CD8-positive, alpha-beta memory T cell (primary cell): ENCODE results near the gene DPYD. TPM values are rescaled to one million over a fixed set of nuclear protein-coding genes. Genes with fewer than 3 reads are reported as not detected.

Source experiments
- CTCF ChIA-PET: fragments of 350-600 bp; sonication (Branson Sonifier 250); formaldehyde crosslinking; loops from one replicate; lab custom pipeline; 2021; ENCODE audit warnings: antibody characterized with exemption; lab: Charles Lee
- POLR2A ChIA-PET: fragments of 350-600 bp; sonication (Branson Sonifier 250); formaldehyde crosslinking; loops from one replicate; lab custom pipeline; 2021; ENCODE audit warnings: antibody characterized with exemption; lab: Charles Lee
- DNase-seq, 5 donors: peaks; one replicate each; pipeline versions ENCODE4 v3.0.0 to v3.0.0-alpha.2; 2020 to 2022; ENCODE audit warnings: mixed read lengths in 1 of 5
- H3K27ac ChIP-seq: one replicate; pipeline ENCODE4 v1.7.0; 2013; ENCODE audit warnings: low read depth, mild to moderate bottlenecking, low read length, moderate library complexity
- H3K27me3 ChIP-seq: 2 replicates; pipeline ENCODE4 v1.7.0; 2013; ENCODE audit warnings: low read length, mild to moderate bottlenecking; ENCODE audit not compliant: insufficient read depth, poor library complexity, severe bottlenecking
- H3K36me3 ChIP-seq: 2 replicates; pipeline ENCODE4 v1.7.0; 2013; ENCODE audit warnings: mild to moderate bottlenecking, low read length, moderate library complexity; ENCODE audit not compliant: insufficient read depth
- H3K4me1 ChIP-seq: 2 replicates; pipeline ENCODE4 v1.7.0; 2013; ENCODE audit warnings: mild to moderate bottlenecking, low read length, moderate library complexity; ENCODE audit not compliant: insufficient read depth
- H3K4me3 ChIP-seq: 2 replicates; pipeline ENCODE4 v1.7.0; 2013; ENCODE audit warnings: mild to moderate bottlenecking, low read length
- H3K9me3 ChIP-seq: 2 replicates; pipeline ENCODE4 v1.7.0; 2013; ENCODE audit warnings: mild to moderate bottlenecking, low read length
- H3K27ac Mint-ChIP-seq, 8 donors: one replicate each; pipeline ENCODE4 v1.8.0; 2020 to 2021; ENCODE audit warnings: mixed read lengths in 8 of 8, mild to moderate bottlenecking in 6 of 8, inconsistent platforms in 3 of 8, moderate library complexity in 3 of 8
- H3K27me3 Mint-ChIP-seq, 2 donors: one replicate each; pipeline ENCODE4 v1.8.0; 2020 to 2021; ENCODE audit warnings: mixed read lengths in 2 of 2, mild to moderate bottlenecking in 1 of 2, moderate library complexity in 1 of 2
- H3K36me3 Mint-ChIP-seq, 3 donors: one replicate each; pipeline ENCODE4 v1.8.0; 2020 to 2021; ENCODE audit warnings: mixed read lengths in 3 of 3, inconsistent platforms in 1 of 3, mild to moderate bottlenecking in 1 of 3
- H3K4me1 Mint-ChIP-seq, 3 donors: one replicate each; pipeline ENCODE4 v1.8.0; 2020 to 2021; ENCODE audit warnings: mixed read lengths in 3 of 3, inconsistent platforms in 1 of 3, mild to moderate bottlenecking in 1 of 3
- H3K4me3 Mint-ChIP-seq, 7 donors: one replicate each; pipeline ENCODE4 v1.8.0; 2020 to 2021; ENCODE audit warnings: mixed read lengths in 7 of 7, mild to moderate bottlenecking in 6 of 7, moderate library complexity in 4 of 7, inconsistent platforms in 2 of 7
- H3K9me3 Mint-ChIP-seq, 5 donors: one replicate each; pipeline ENCODE4 v1.8.0; 2020 to 2022; ENCODE audit warnings: mixed read lengths in 5 of 5, mild to moderate bottlenecking in 3 of 5, moderate library complexity in 2 of 5, inconsistent platforms in 1 of 5
- polyA plus RNA-seq: library from polyadenylated mRNA; unstranded; fragments of 300-500 nt; fragmentation: Illumina TruSeq; gene quantifications from one replicate; pipeline ENCODE4 v1.2.3, GENCODE V29; 2021
- total RNA-seq, 2 experiments: library from RNA; stranded (reverse); gene quantifications; one replicate each; pipeline ENCODE4 v1.2.3, GENCODE V29; 2021

DPYD gene
- total and polyA plus RNA-seq, 3 experiments from 2014 or later = 9.6 to 43.9 (median 10.3) TPM

DNA sequence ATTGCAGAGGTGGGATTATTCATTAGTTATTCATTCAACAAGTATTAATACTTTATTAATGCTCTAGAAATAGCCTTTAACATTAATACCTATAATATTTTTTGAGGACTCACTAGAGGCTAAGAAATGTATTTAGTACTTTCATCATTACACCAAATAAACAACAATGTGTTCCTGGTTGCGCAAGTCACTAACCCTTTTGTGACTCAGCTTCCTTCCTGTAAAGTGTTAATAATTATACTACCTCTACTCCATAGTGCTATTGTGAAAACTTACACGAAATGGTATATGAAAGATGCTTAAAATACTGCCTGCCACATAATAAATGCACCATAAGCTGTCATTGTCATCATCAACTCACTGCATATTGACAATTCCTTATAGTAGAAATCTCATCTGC lies 431.0 kb downstream of the DPYD start:
- no peaks in the 10 kb centered on the region for H3K36me3 ChIP-seq
- peaks cover 0 to 11% (median 0%) of the 10 kb centered on the region in 3 donors for H3K4me1 Mint-ChIP-seq
- H3K27me3 ChIP-seq = no peaks in the 10 kb centered on the region
- no peaks in the 10 kb centered on the region for H3K9me3 ChIP-seq
- no peak for DNase-seq
- H3K4me3 ChIP-seq = no peak overlapping the region
- H3K9me3 Mint-ChIP-seq = no peaks in the 10 kb centered on the region
- no peaks in the 10 kb centered on the region for H3K27me3 Mint-ChIP-seq
- no peak overlapping the region for H3K4me3 Mint-ChIP-seq
- no peaks in the 10 kb centered on the region for H3K4me1 ChIP-seq
- H3K27ac Mint-ChIP-seq = no peak overlapping the region
- CTCF ChIA-PET = no interaction called here
- POLR2A ChIA-PET = no interaction called here
- no peak overlapping the region for H3K27ac ChIP-seq
- peaks cover 4 to 7% (median 7%) of the 10 kb centered on the region in 3 donors for H3K36me3 Mint-ChIP-seq

DNA sequence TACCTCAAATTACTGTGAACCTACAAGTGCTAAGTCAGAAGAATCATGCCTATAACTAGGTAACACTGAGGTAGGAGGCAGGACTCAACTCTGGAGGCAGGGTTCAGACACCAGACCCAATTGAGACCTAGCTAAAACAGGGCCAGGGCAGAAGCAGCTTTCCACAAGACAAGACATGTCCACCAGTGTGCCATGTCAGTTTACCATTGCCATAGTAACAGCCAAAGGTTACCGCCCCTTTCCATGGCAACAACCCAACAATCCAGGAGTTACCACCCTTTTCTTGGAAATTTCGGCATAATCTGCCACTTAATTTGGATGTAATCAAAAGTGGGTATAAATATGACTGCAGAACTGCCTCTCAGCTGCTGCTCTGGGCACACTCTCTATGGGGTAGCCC lies 432.3 kb downstream of the DPYD start:
- ChIA-PET POLR2A (no interaction called here), CTCF (no interaction called here)
- no peak overlapping the region for H3K4me3 ChIP-seq
- no peaks in the 10 kb centered on the region for H3K27me3 Mint-ChIP-seq
- no peaks in the 10 kb centered on the region for H3K9me3 Mint-ChIP-seq
- H3K27me3 ChIP-seq = no peaks in the 10 kb centered on the region
- H3K36me3 Mint-ChIP-seq = peaks cover 4 to 13% (median 11%) of the 10 kb centered on the region in 3 donors
- peaks cover 0 to 7% (median 0%) of the 10 kb centered on the region in 3 donors for H3K4me1 Mint-ChIP-seq
- no peaks in the 10 kb centered on the region for H3K36me3 ChIP-seq
- H3K4me3 Mint-ChIP-seq = no peak overlapping the region
- H3K9me3 ChIP-seq = no peaks in the 10 kb centered on the region
- H3K4me1 ChIP-seq = no peaks in the 10 kb centered on the region
- no peak overlapping the region for H3K27ac ChIP-seq
- no peak for DNase-seq
- no peak overlapping the region for H3K27ac Mint-ChIP-seq

- Mint-ChIP-seq H3K4me3 (no peak overlapping the region), H3K36me3 (peaks cover 23 to 38% (median 29%) of the 10 kb centered on the region in 3 donors), H3K4me1 (peaks cover 0 to 2% (median 0%) of the 10 kb centered on the region in 3 donors), H3K27ac (no peak overlapping the region), H3K9me3 (no peaks in the 10 kb centered on the region), H3K27me3 (no peaks in the 10 kb centered on the region)
- no peak for DNase-seq
- H3K9me3 ChIP-seq = no peaks in the 10 kb centered on the region
- no peaks in the 10 kb centered on the region for H3K36me3 ChIP-seq
- H3K27ac ChIP-seq = no peak overlapping the region
- no peaks in the 10 kb centered on the region for H3K27me3 ChIP-seq
- CTCF ChIA-PET = no interaction called here
- no peak overlapping the region for H3K4me3 ChIP-seq
- H3K4me1 ChIP-seq = no peaks in the 10 kb centered on the region
- POLR2A ChIA-PET = no interaction called here
Measured at GRCh38 chr1:97482022-97482421, 438.8 kb downstream of the DPYD start.

DNA sequence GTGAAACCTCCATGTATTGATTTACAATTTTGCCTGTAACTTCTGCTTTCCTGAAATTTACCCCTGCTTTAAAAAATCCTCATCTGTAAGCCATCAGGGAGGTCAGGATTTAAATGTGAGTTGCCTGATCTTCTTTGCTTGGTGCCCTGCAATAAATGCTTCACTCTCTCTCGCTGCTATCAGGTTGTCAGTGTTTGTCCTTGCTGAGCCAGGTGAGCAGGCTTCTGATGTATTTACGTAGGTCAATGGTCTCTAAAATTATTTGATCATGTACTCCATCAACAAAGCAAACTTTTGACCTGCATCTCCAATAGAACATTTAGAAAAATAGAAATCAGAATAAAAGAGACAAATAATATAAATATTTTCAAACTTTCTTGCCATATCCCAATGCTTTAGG lies 453.4 kb downstream of the DPYD start:
- H3K27me3 ChIP-seq = no peaks in the 10 kb centered on the region
- peaks cover 0 to 11% (median 4%) of the 10 kb centered on the region in 5 donors for H3K9me3 Mint-ChIP-seq
- H3K4me1 Mint-ChIP-seq = no peaks in the 10 kb centered on the region
- H3K36me3 ChIP-seq = no peaks in the 10 kb centered on the region
- no peak for DNase-seq
- no peak overlapping the region for H3K4me3 ChIP-seq
- H3K27ac Mint-ChIP-seq = no peak overlapping the region
- H3K4me1 ChIP-seq = no peaks in the 10 kb centered on the region
- H3K4me3 Mint-ChIP-seq = no peak overlapping the region
- H3K27me3 Mint-ChIP-seq = no peaks in the 10 kb centered on the region
- H3K36me3 Mint-ChIP-seq = peaks cover 22 to 69% (median 39%) of the 10 kb centered on the region in 3 donors
- ChIA-PET CTCF (no interaction called here), POLR2A (no interaction called here)
- H3K27ac ChIP-seq = no peak overlapping the region
- H3K9me3 ChIP-seq = no peaks in the 10 kb centered on the region

DNA sequence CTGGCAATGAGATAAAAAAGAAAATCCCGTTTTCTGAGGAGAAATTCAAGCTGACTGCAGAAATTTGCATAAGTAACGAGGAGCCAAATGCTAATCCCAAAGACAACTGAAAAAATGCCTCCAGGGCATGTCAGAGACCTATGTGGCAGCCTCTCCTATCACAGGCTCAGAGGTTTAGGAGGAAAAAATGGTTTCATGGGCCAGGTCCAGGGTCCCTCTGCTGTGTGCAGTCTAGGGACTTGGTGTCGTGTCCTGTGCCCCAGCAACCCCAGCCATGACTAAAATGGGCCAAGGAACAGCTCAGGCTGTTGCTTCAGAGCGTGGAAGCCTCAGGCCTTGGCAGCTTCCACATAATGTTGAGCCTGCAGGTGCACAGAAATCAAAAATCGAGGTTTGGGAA lies 456.5 kb downstream of the DPYD start:
- H3K36me3 ChIP-seq = no peaks in the 10 kb centered on the region
- no peaks in the 10 kb centered on the region for H3K4me1 ChIP-seq
- Mint-ChIP-seq H3K36me3 (peaks cover 18 to 53% (median 39%) of the 10 kb centered on the region in 3 donors), H3K4me1 (no peaks in the 10 kb centered on the region), H3K9me3 (peaks cover 0 to 11% (median 4%) of the 10 kb centered on the region in 5 donors), H3K27ac (no peak overlapping the region), H3K4me3 (no peak overlapping the region), H3K27me3 (no peaks in the 10 kb centered on the region)
- no peaks in the 10 kb centered on the region for H3K9me3 ChIP-seq
- ChIA-PET POLR2A (no interaction called here), CTCF (no interaction called here)
- no peak for DNase-seq
- no peak overlapping the region for H3K27ac ChIP-seq
- H3K27me3 ChIP-seq = no peaks in the 10 kb centered on the region
- H3K4me3 ChIP-seq = no peak overlapping the region

DNA sequence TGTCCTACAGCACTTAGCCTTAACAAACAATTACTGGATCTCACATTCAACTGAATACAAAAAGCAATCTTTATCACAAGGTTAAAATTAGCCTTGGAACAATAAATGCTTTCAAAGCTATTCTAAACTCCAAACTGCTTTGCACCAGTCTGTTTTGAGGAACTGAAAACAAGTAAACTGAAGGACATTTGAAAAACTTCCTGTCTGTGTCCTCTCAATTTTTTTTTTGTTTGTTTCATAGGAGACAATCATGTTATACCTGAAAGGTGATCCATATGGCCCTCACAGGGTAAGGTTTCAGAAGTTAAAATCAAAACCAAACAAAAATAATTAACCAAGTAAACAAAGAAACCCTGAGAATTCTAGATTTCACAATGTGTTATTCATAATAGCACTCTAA lies 459.1 kb downstream of the DPYD start:
- no peak for DNase-seq
- Mint-ChIP-seq H3K4me3 (no peak overlapping the region), H3K9me3 (peaks cover 0 to 7% (median 3%) of the 10 kb centered on the region in 5 donors), H3K27ac (no peak overlapping the region), H3K36me3 (peaks cover 24 to 46% (median 35%) of the 10 kb centered on the region in 3 donors), H3K27me3 (no peaks in the 10 kb centered on the region), H3K4me1 (peaks cover 0 to 2% (median 0%) of the 10 kb centered on the region in 3 donors)
- POLR2A ChIA-PET = no interaction called here
- H3K27me3 ChIP-seq = no peaks in the 10 kb centered on the region
- H3K27ac ChIP-seq = no peak overlapping the region
- H3K4me3 ChIP-seq = no peak overlapping the region
- no peaks in the 10 kb centered on the region for H3K9me3 ChIP-seq
- CTCF ChIA-PET = no interaction called here
- no peaks in the 10 kb centered on the region for H3K36me3 ChIP-seq
- H3K4me1 ChIP-seq = no peaks in the 10 kb centered on the region

DNA sequence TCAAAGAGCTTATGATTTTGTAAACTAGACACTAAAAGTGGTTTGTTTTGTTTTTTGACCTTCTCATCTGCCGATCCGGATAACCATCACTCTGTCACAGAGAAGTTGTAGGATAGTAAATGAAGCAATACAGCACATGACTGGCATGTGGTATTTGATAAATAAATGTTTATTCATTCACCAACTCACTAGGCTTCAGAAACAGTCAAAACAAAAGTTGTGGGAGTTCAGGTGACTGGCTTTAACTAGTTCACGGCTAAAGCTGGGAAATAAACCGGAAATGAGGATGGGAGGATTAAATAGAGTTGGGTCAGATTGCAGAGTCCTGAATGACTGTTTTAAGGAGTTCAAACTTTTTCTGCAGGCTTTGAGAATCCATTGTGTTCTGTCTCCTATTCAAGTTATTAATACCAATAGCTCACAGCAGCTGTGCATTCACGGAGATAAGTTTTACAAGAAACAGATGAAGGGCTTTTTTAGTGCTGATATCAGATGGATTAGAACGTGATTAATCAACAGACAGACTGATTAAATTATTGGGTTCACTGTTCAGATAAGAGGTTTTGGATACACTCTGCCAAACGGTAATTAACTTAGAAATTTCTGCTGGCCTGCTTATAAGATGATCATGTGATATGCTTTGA lies 463.3 kb downstream of the DPYD start:
- Histone ChIP-seq H3K36me3 (no peaks in the 10 kb centered on the region), H3K9me3 (no peaks in the 10 kb centered on the region), H3K27ac (no peak overlapping the region), H3K4me3 (no peak overlapping the region), H3K4me1 (no peaks in the 10 kb centered on the region), H3K27me3 (no peaks in the 10 kb centered on the region)
- ChIA-PET POLR2A (no interaction called here), CTCF (no interaction called here)
- H3K27ac Mint-ChIP-seq = no peak overlapping the region
- H3K27me3 Mint-ChIP-seq = no peaks in the 10 kb centered on the region
- peaks cover 0 to 4% (median 0%) of the 10 kb centered on the region in 3 donors for H3K4me1 Mint-ChIP-seq
- H3K36me3 Mint-ChIP-seq = peaks cover 12 to 23% (median 15%) of the 10 kb centered on the region in 3 donors
- DNase-seq = no peak
- H3K9me3 Mint-ChIP-seq = no peaks in the 10 kb centered on the region
- H3K4me3 Mint-ChIP-seq = no peak overlapping the region

DNA sequence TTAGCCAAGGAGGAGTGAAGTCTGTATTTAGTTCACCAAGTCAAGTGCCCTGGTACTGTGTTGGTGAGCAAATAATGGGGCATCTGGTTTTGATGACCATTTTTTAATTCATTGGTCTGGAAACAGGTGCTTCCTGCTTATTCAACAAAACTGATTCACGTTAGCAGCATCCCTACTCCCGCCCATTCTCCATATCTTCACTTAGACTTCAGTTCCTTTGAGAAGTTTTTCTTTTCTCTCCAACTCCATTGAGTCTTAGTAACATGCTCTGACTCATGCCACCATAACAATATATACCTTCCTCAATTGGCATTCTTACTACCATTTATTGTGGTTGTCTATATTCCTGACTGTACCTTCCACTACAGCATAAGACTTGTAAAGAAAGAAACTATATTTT lies 468.9 kb downstream of the DPYD start:
- H3K27ac ChIP-seq = no peak overlapping the region
- Mint-ChIP-seq H3K27ac (no peak overlapping the region), H3K4me3 (no peak overlapping the region), H3K4me1 (peaks cover 0 to 3% (median 0%) of the 10 kb centered on the region in 3 donors), H3K9me3 (no peaks in the 10 kb centered on the region), H3K36me3 (peaks cover 15 to 28% (median 20%) of the 10 kb centered on the region in 3 donors), H3K27me3 (no peaks in the 10 kb centered on the region)
- no peaks in the 10 kb centered on the region for H3K36me3 ChIP-seq
- H3K27me3 ChIP-seq = no peaks in the 10 kb centered on the region
- DNase-seq = no peak
- no peak overlapping the region for H3K4me3 ChIP-seq
- ChIA-PET POLR2A (no interaction called here), CTCF (no interaction called here)
- no peaks in the 10 kb centered on the region for H3K4me1 ChIP-seq
- no peaks in the 10 kb centered on the region for H3K9me3 ChIP-seq
